ENCODE measurements around the gene PHYH.
"Not testable (repeated sequence)": the region's sequence is repeated elsewhere in the genome, so short reads cannot be mapped to it uniquely, and the experiment has no call there.

Gene PHYH

DNA sequence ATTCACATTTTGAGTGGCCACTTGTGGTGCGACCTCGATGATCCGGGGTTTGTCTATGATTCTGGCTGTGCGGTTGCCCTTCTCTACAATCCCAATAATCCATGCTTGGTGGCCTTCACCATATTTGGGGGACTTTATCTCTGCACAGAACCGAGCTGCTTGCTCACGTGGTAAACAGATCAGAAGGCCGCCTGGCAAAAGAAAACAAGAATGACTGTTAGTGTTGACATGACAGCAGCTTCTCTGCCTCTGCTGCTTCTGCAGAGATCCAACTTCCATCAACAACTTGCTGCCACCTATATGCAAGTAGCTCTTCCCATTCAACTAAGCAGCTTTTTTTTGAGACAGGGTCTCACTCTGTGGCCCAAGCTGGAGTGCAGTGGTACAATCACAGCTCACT is 19.3 kb upstream of the PHYH start:
- DNase-seq = no peak

DNA sequence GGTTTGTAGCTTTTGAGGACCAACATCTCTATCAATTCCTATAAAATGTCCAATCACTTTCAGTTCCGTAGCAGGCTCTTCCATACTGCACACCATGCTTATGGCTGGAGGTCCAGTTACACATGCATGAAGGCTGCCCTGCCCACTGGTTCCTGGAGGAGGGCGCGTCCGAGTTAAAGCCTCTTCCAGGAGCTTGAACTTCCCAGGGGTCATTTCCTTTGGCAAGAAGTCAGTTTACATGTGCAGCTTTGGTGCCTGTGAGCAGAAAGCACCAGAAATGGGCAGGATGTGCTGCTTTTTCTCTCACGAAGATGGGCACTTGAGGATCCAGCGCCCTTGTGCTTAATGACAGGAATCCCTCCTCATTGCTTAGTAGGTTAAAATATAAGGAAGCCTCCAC is 17.6 kb upstream of the PHYH start:
- DNase-seq = no peak

GRCh38 chr10:13316635-13317311 is 16.9 kb upstream of the PHYH start:
- no peak for DNase-seq

GRCh38 chr10:13315361-13315760 is 15.5 kb upstream of the PHYH start:
- no peak for DNase-seq

- no peak for DNase-seq
Observed at GRCh38 chr10:13311177-13311575, 11.3 kb upstream of the PHYH start.

GRCh38 chr10:13310518-13311176 is 10.8 kb upstream of the PHYH start:
- DNase-seq = no peak

DNA sequence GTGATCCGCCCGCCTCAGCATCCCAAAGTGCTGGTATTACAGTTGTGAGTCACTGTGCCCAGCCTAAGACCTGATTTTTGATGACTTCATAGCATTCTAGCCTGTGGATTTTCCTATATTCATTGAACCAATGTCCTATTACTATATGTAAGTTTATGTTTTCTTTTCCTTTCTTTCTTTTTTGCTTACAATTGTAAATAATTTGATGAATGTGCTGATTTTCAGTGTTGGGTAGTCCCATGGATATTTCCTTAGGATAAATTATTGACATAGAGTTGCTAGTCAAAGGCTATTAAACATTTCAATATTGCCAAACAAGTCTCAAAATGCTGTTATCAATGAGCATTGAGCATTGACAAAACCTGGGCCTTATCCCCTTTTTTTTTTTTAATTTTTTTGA is 9.9 kb upstream of the PHYH start:
- DNase-seq = no peak

GRCh38 chr10:13308096-13308495 is 8.2 kb upstream of the PHYH start:
- no peak for DNase-seq

- DNase-seq = no peak
Observed at GRCh38 chr10:13306103-13306502, 6.2 kb upstream of the PHYH start.

DNA sequence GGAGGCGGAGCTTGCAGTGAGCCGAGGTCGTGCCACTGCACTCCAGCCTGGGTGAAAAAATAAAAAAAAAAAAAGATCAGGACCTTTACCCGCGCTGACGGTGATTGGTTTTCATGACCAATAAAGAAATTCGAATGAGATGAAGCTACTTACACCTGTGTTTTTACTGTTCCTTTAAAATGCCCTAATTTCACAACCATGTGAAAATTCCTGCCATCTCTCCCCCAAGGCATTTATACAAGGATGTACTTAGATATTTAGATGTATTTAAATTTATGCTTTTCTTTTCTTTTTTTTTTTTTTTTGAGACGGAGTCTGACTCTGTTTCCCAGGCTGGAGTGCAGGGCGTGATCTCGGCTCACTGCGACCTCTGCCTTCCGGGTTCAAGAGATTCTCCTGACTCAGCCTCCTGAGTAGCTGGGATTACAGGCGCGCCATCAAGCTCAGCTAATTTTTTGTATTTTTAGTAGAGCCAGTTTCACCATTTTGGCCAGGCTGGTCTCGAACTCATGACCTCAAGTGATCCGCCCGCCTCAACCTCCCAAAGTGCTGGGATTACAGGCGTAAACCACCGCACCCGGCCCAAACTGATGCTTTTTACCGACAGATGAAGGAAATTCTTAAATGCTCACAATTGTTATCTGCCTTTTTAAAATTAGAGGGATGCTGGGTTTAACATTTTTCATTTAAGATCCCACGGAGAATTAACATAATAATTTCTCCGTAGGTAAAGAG is 3.1 kb upstream of the PHYH start:
- no peak for DNase-seq

DNA sequence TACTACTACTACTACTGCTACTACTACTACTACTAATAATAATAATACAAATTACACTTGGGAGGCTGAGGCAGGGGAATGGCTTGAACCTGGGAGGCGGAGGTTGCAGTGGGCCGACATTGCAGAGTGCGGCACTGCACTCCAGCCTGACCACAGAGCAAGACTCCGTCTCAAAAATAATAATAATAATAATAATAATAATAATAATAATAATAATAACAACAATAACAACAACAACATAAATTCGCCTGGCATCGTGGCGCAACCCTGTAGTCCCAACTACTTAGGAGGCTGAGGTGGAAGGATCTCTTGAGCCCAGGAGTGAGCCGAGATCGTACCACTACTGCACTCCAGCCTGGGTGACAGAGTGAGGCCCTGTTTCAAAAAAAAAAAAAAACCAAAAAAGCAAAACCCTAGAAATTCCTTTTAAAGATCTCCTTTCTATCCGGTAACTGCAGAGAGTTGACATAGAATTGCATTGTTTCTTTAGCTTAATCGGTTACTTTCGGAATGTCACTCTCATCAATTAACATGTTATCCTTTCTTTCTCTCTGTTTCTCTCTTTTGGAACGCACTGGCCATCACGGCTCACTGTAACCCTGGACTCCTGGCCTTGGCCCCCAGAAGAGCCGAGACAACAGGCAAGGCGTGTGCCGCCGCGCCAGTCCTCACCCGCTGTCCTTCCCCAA is 972 bp downstream of the PHYH start:
- DNase-seq = no peak

DNA sequence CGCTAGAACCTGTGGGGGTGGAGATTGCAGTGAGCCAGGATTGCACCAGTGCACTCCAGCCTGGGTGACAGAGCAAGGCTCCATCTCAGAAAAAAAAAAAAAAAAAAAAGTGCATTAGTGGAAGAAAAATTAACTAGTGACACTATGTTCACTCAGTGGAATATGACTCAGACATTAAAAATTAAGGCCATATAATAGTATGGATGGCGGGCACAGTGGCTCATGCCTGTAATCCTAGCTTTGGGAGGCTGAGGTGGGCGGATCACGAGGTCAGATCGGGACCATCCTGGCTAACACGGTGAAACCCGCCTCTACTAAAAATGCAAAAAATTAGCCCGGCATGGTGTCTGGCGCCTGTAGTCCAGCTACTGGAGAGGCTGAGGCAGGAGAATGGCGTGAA is 3.4 kb downstream of the PHYH start:
- no peak for DNase-seq

GRCh38 chr10:13294784-13295183 is 5.1 kb downstream of the PHYH start:
- no peak for DNase-seq

GRCh38 chr10:13291821-13292773 is 7.8 kb downstream of the PHYH start:
- peak; percentile 27 for DNase-seq

GRCh38 chr10:13291061-13291460 is 8.8 kb downstream of the PHYH start:
- no peak for DNase-seq

DNA sequence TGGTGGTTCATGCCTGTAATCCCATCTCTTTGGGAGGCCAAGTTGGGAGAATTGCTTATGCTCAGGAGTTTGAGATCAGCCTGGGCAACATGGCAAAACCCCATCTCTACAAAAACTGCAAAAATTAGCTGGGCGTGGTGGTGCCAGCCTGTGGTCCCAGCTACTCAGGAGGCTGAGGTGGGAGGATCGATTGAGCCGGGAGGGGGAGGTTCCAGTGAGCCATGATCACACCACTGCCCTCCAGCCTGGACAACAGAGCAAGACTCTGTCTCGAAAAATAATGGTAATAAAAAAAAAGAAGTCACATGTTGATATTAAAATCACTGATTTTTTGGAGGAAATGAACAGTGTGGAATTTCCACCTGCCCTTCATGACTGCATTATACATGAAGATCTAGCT is 15.8 kb downstream of the PHYH start:
- no peak for DNase-seq

DNA sequence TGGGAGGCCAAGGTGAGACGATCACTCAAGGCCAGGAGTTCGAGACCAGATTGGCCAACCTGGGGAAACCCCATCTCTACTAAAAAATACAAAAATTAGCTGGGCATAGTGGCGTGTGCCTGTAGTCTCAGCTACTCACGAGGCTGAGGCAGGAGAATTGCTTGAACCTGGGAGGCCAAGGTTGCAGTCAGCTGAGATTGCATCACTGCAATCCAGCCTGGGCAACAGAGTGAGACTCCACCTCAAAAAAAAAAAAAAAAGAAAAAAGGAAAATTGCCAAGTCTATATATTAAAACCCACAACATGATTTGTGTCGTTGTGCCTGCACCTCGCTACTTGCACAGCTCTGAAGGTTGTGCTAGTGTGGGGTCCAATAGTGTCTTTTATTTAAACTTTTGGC is 17.5 kb downstream of the PHYH start:
- DNase-seq = not testable (repeated sequence)

GRCh38 chr10:13276749-13277365 is 23.0 kb downstream of the PHYH start:
- no peak for DNase-seq

- not testable (repeated sequence) for DNase-seq
Observed at GRCh38 chr10:13276146-13276545, 23.7 kb downstream of the PHYH start.

GRCh38 chr10:13272164-13272571 is 27.7 kb downstream of the PHYH start:
- DNase-seq = peak; percentile 6

DNA sequence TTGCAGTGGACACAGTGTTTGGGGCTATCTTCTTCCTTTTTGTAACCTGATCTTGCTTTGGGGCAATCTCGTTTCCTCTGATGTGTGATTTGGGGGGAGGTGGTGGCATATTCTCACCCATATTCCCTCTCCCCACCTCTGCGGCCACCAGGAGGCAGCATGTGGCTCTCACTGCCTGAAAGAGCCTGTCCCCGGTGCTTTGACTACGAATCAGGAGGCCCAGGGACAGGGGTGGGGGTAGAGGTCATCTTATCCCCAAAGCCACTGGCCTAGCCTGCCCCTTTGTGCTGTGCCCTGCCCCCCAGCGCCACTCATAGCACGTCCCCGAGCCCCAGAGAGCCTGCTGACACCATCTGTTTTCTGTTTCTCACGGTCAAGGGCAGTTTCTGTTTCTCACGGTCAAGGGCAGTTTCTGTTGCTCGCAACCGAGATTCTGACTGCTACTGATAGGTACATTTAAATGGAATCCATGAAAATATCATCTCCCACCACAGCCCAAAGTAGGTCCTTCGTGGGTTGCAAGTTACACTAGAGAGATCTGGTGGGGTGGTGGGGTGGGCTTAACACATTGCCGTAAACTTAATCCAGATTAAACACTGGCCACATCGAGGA is 28.2 kb downstream of the PHYH start:
- peak; percentile 28 for DNase-seq
